Measurements from ENCODE around the gene SUSD2. TPM values are rescaled to one million over a fixed set of nuclear protein-coding genes. Genes with fewer than 3 reads are reported as not detected.

SUSD2 gene
- total and polyA plus RNA-seq, 2 experiments from 2014 or later: 9.7 to 10.8 TPM

- Histone ChIP-seq H3K27ac (no peak overlapping the region), H3K79me2 (peaks cover 3% of the 10 kb centered on the region), H3K4me2 (no peak overlapping the region), H3K27me3 (no peaks in the 10 kb centered on the region), H3K36me3 (replicated peaks; ENCODE audit: insufficient read depth, low read depth) (no peaks in the 10 kb centered on the region), H3K4me3 (no peak overlapping the region), H2AFZ (no peak overlapping the region), H3K9me2 (replicated peaks; ENCODE audit: insufficient read depth) (no peaks in the 10 kb centered on the region), H3K4me1 (ENCODE audit: insufficient read depth) (peaks cover 24% of the 10 kb centered on the region), H4K20me1 (ENCODE audit: insufficient read depth, poor library complexity, severe bottlenecking) (no peaks in the 10 kb centered on the region), H3K9me3 (ENCODE audit: low read depth) (no peaks in the 10 kb centered on the region)
- TF ChIP-seq CTCF (IDR thresholded peaks at IDR 0.05; ENCODE audit: poor library complexity): no peak
- TF ChIP-seq EZH2 (IDR thresholded peaks at IDR 0.05; ENCODE audit: borderline replicate concordance): no peak
- no peak for TF ChIP-seq EZH2phosphoT487 (IDR thresholded peaks at IDR 0.05; ENCODE audit: low read depth, severe bottlenecking, unreplicated experiment)
- WGBS (ENCODE audit: low lambda C conversion rate, missing lambda C conversion rate): 81% methylated on average over 3 of the region's 3 CpGs
- peak; percentile 45 for DNase-seq (ENCODE audit: low spot score)
Measured at GRCh38 chr22:24153353-24153752, 27.9 kb upstream of the SUSD2 start.

GRCh38 chr22:24153959-24154358, 27.3 kb upstream of the SUSD2 start:
- no peaks in the 10 kb centered on the region for H3K27me3 ChIP-seq
- H3K36me3 ChIP-seq (replicated peaks; ENCODE audit: insufficient read depth, low read depth): no peaks in the 10 kb centered on the region
- no peaks in the 10 kb centered on the region for H4K20me1 ChIP-seq (ENCODE audit: insufficient read depth, poor library complexity, severe bottlenecking)
- no peak overlapping the region for H3K27ac ChIP-seq
- 91% methylated on average over 7 of the region's 7 CpGs for WGBS (ENCODE audit: low lambda C conversion rate, missing lambda C conversion rate)
- no peak overlapping the region for H3K4me2 ChIP-seq
- H3K79me2 ChIP-seq: peaks cover 5% of the 10 kb centered on the region
- no peak for TF ChIP-seq CTCF (IDR thresholded peaks at IDR 0.05; ENCODE audit: poor library complexity)
- no peak for TF ChIP-seq EZH2phosphoT487 (IDR thresholded peaks at IDR 0.05; ENCODE audit: low read depth, severe bottlenecking, unreplicated experiment)
- TF ChIP-seq EZH2 (IDR thresholded peaks at IDR 0.05; ENCODE audit: borderline replicate concordance): no peak
- no peaks in the 10 kb centered on the region for H3K9me3 ChIP-seq (ENCODE audit: low read depth)
- DNase-seq (ENCODE audit: low spot score): no peak
- H3K4me1 ChIP-seq (ENCODE audit: insufficient read depth): peaks cover 18% of the 10 kb centered on the region
- H3K4me3 ChIP-seq: no peak overlapping the region
- H3K9me2 ChIP-seq (replicated peaks; ENCODE audit: insufficient read depth): no peaks in the 10 kb centered on the region
- no peak overlapping the region for H2AFZ ChIP-seq

- H3K27ac ChIP-seq: no peak overlapping the region
- peaks cover 5% of the 10 kb centered on the region for H3K79me2 ChIP-seq
- H2AFZ ChIP-seq: no peak overlapping the region
- no peak overlapping the region for H3K4me2 ChIP-seq
- no peaks in the 10 kb centered on the region for H4K20me1 ChIP-seq (ENCODE audit: insufficient read depth, poor library complexity, severe bottlenecking)
- no peak overlapping the region for H3K4me3 ChIP-seq
- no peaks in the 10 kb centered on the region for H3K9me2 ChIP-seq (replicated peaks; ENCODE audit: insufficient read depth)
- no peaks in the 10 kb centered on the region for H3K9me3 ChIP-seq (ENCODE audit: low read depth)
- peaks cover 16% of the 10 kb centered on the region for H3K4me1 ChIP-seq (ENCODE audit: insufficient read depth)
- H3K36me3 ChIP-seq (replicated peaks; ENCODE audit: insufficient read depth, low read depth): no peaks in the 10 kb centered on the region
- TF ChIP-seq CTCF (IDR thresholded peaks at IDR 0.05; ENCODE audit: poor library complexity) (no peak), EZH2phosphoT487 (IDR thresholded peaks at IDR 0.05; ENCODE audit: low read depth, severe bottlenecking, unreplicated experiment) (no peak), EZH2 (IDR thresholded peaks at IDR 0.05; ENCODE audit: borderline replicate concordance) (no peak)
- H3K27me3 ChIP-seq: no peaks in the 10 kb centered on the region
- no peak for DNase-seq (ENCODE audit: low spot score)
- WGBS (ENCODE audit: low lambda C conversion rate, missing lambda C conversion rate): 90% methylated on average over 5 of the region's 5 CpGs
Measured at GRCh38 chr22:24154826-24155225, 26.5 kb upstream of the SUSD2 start.
